GM12878 (cell line): ENCODE results near the gene MALRD1. TPM values are rescaled to one million over a fixed set of nuclear protein-coding genes. Genes with fewer than 3 reads are reported as not detected.

Source experiments
- ATAC-seq: fragments of 200-7000 bp; cut with Tn5 transposase; 3 replicates; pipeline ENCODE4 v1.9.1; 2020; ENCODE audit warnings: mild to moderate bottlenecking, moderate library complexity
- BruUV-seq: library from RNA; stranded (reverse); fragments of 400-500 nt; replicated peaks from 2 replicates; lab custom pipeline; 2021; lab: Mats Ljungman, UMichigan
- CTCF ChIA-PET: fragments of 300-600 bp; sonication (Branson Sonifier 250); formaldehyde crosslinking; extraction: SDS; loops from one replicate; lab custom pipeline; 2021; ENCODE audit warnings: inconsistent platforms; lab: Yijun Ruan, JAX
- POLR2A ChIA-PET: fragments of 350-600 bp; formaldehyde crosslinking; extraction: SDS; loops from one replicate; lab custom pipeline; 2021; ENCODE audit warnings: inconsistent platforms; lab: Charles Lee
- RAD21 ChIA-PET: fragments of 300-600 bp; sonication (Branson Sonifier 250); formaldehyde crosslinking; loops from one replicate; lab custom pipeline; 2023; ENCODE audit warnings: antibody characterized with exemption; ENCODE audit not compliant: unreplicated experiment; lab: Charles Lee
- SMC1A ChIA-PET: fragments of 300-600 bp; sonication (Branson Sonifier 250); formaldehyde crosslinking; loops from one replicate; lab custom pipeline; 2023; ENCODE audit not compliant: unreplicated experiment, uncharacterized antibody; lab: Charles Lee
- DNase-seq: peaks from one replicate; pipeline ENCODE4 v3.0.0-alpha.2; 2011; ENCODE audit warnings: low read depth, low spot score
- FAIRE-seq: peaks from 3 replicates; lab custom pipeline; 2011; peaks lifted over from hg19 to GRCh38; lab: Jason Lieb, UNC
- H2AFZ ChIP-seq: 2 replicates; pipeline ENCODE4 v1.6.0; 2011; ENCODE audit warnings: low read depth, low read length, control low read depth; ENCODE audit not compliant: control insufficient read depth
- H3K27ac ChIP-seq: 2 replicates; pipeline ENCODE4 v1.5.1; 2011; ENCODE audit warnings: control low read depth; ENCODE audit not compliant: control insufficient read depth, insufficient read depth
- H3K27me3 ChIP-seq, 2 experiments: replicated peaks in 1 of 2; 2 replicates each; pipeline versions ENCODE4 v1.6.0 to v1.6.1; 2011; ENCODE audit warnings: low read length in 1 of 2; ENCODE audit not compliant: control insufficient read depth in 2 of 2, insufficient read depth in 2 of 2
- H3K36me3 ChIP-seq, 2 experiments: 2 replicates each; pipeline ENCODE4 v1.5.1; 2011; ENCODE audit warnings: low read length in 1 of 2; ENCODE audit not compliant: control insufficient read depth in 2 of 2, insufficient read depth in 2 of 2
- H3K4me1 ChIP-seq: 2 replicates; pipeline ENCODE4 v1.6.1; 2011; ENCODE audit warnings: mild to moderate bottlenecking, low read length, moderate library complexity, mixed read lengths; ENCODE audit not compliant: control insufficient read depth, insufficient read depth
- H3K4me2 ChIP-seq: 2 replicates; pipeline ENCODE4 v1.6.0; 2011; ENCODE audit warnings: control low read depth; ENCODE audit not compliant: control insufficient read depth, insufficient read depth
- H3K4me3 ChIP-seq: fragments of 200-600 bp; sonication (generic); 2 replicates; pipeline ENCODE4 v1.5.1; 2016
- H3K79me2 ChIP-seq: 2 replicates; pipeline ENCODE4 v1.6.0; 2011; ENCODE audit warnings: low read length; ENCODE audit not compliant: control insufficient read depth, insufficient read depth
- H3K9ac ChIP-seq: 2 replicates; pipeline ENCODE4 v1.8.0; 2011; ENCODE audit warnings: low read length, control low read depth, mixed read lengths; ENCODE audit not compliant: control insufficient read depth, insufficient read depth
- H3K9me3 ChIP-seq: replicated peaks from 3 replicates; pipeline ENCODE4 v1.5.1; 2011; ENCODE audit warnings: mild to moderate bottlenecking, low read length; ENCODE audit not compliant: control insufficient read depth, insufficient read depth
- H4K20me1 ChIP-seq: 2 replicates; pipeline ENCODE4 v1.6.0; 2011; ENCODE audit not compliant: control insufficient read depth, insufficient read depth
- BHLHE40 ChIP-seq, 2 experiments: fragments of 450-650 bp in 1 of 2; IDR thresholded peaks; 2 replicates each; pipeline ENCODE4 v1.6.1; 2011 to 2017; ENCODE audit warnings: low read depth in 2 of 2, borderline replicate concordance in 1 of 2, improper control_type of control experiment in 1 of 2, low read length in 1 of 2, mild to moderate bottlenecking in 1 of 2
- CBFB ChIP-seq: IDR thresholded peaks from 2 replicates; pipeline ENCODE4 v1.6.1; 2016; ENCODE audit warnings: antibody characterized with exemption, low read depth
- EP300 ChIP-seq, 2 experiments: fragments of 150-350 bp in 1 of 2; IDR thresholded peaks; 2 replicates each; pipeline ENCODE4 v1.6.1; 2011 to 2012; ENCODE audit warnings: low read depth in 2 of 2, low read length in 2 of 2, borderline replicate concordance in 1 of 2, improper control_type of control experiment in 1 of 2, inconsistent platforms in 1 of 2; ENCODE audit not compliant: control insufficient read depth in 1 of 2
- TBL1XR1 ChIP-seq: IDR thresholded peaks from 2 replicates; pipeline ENCODE4 v1.6.1; 2012; ENCODE audit warnings: low read depth, low read length, improper control_type of control experiment
- TCF12 ChIP-seq: IDR thresholded peaks from 2 replicates; pipeline ENCODE4 v1.6.1; 2011; ENCODE audit warnings: low read depth, mild to moderate bottlenecking, low read length
- in situ Hi-C: fragments of 300-500 bp; cut with MboI; formaldehyde crosslinking; loops from 9 replicates; pipeline ENCODE4 v1.14.3; 2018; ENCODE audit warnings: mixed read lengths
- intact Hi-C: fragments of 100-400 bp; cut with micrococcal nuclease; formaldehyde crosslinking; loops from one replicate; pipeline ENCODE4 v1.14.2; 2022; ENCODE audit not compliant: unreplicated experiment
- polyA plus RNA-seq, 11 experiments: library from polyadenylated mRNA; depleted of rRNA in 4 of 11; unstranded in 6 of 11; stranded (reverse) in 5 of 11; fragments of >200 nt; fragmentation: Nextera tagmentation in 4 of 11; fragmentation: Illumina TruSeq in 1 of 11; extraction: Ambion mirVana in 4 of 11; extraction: Trizol in 1 of 11; gene quantifications; 1 replicate in 1 of 11; 2 replicates in 10 of 11; pipeline versions ENCODE4 v1.2.1 to v1.2.3, GENCODE V29; 2011 to 2016; ENCODE audit warnings: inconsistent platforms in 2 of 11, missing spikeins in 2 of 11, low read depth in 1 of 11
- total RNA-seq, 4 experiments: library from RNA; depleted of rRNA in 3 of 4; stranded (reverse); fragments of >200 nt in 3 of 4; fragmentation: Illumina TruSeq in 1 of 4; extraction: Trizol in 1 of 4; gene quantifications; 2 replicates each; pipeline versions ENCODE4 v1.2.1 to v1.2.3, GENCODE V29; 2013 to 2021
- TF ChIP-seq, protein P1 (sequence below): fragments of 450-650 bp; formaldehyde crosslinking; IDR thresholded peaks from 2 replicates; pipeline ENCODE4 v1.4.0; 2022; ENCODE audit warnings: mild to moderate bottlenecking, moderate library complexity
- TF ChIP-seq, protein P2 (sequence below): fragments of 450-650 bp; IDR thresholded peaks from 2 replicates; pipeline ENCODE4 v1.6.1; 2018; ENCODE audit warnings: mild to moderate bottlenecking, low read depth, moderate library complexity; ENCODE audit not compliant: partially characterized antibody

Gene MALRD1
- total and polyA plus RNA-seq, 10 of the 15 experiments (the other 5 are each of a cell fraction or from before 2014, with no cell fraction given) = 0.12 to 6.6 (median 0.26) TPM; not detected in 2

DNA sequence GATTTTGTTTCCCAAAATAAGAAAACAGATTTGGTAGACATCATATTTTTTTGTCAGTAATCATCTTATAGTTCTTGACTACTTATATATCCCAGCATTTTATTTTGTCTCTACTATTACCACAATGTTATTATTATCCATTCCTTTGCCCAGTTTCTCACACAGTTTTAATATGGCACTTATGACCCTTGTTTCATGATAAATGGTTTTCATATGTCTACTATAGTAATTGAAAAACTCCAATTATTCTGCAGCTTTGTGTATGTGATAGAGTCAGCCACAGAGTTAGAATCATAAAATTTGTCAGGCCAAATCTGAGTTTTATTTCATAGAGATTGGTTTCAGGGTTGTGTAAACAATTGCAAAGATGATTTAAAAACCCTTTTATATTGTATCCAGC, 203.9 kb downstream of the MALRD1 start:
- ChIA-PET CTCF (no interaction called here), RAD21 (interaction anchor here (1.1 kb wide), 1 partner anchor 12 kb away, joined by 3 read pairs; no protein-coding TSS in a partner anchor), SMC1A (interaction anchor here (1.1 to 1.6 kb wide), 3 partner anchors 8 to 52 kb away, joined by 3 to 4 read pairs (median 4); no protein-coding TSS in a partner anchor), POLR2A (no interaction called here)
- Histone ChIP-seq H3K9me3 (no peaks in the 10 kb centered on the region), H2AFZ (no peak overlapping the region), H3K4me2 (no peak overlapping the region), H3K27ac (no peak overlapping the region), H3K9ac (no peak overlapping the region), H3K27me3 (no peaks in the 10 kb centered on the region), H4K20me1 (no peaks in the 10 kb centered on the region), H3K4me1 (no peaks in the 10 kb centered on the region), H3K36me3 (no peaks in the 10 kb centered on the region), H3K79me2 (no peaks in the 10 kb centered on the region), H3K4me3 (no peak overlapping the region)
- TF ChIP-seq TBL1XR1 = no peak
- no peak for TF ChIP-seq EP300 (IDR thresholded peaks at IDR 0.05; ENCODE audit: borderline replicate concordance in 1 of 2, control insufficient read depth in 1 of 2, low read depth in 2 of 2, low read length in 2 of 2)
- TF ChIP-seq CBFB = no peak
- TF ChIP-seq BHLHE40 (IDR thresholded peaks at IDR 0.05; ENCODE audit: borderline replicate concordance in 1 of 2, low read depth in 2 of 2, low read length in 1 of 2) = no peak
- TF ChIP-seq, protein P1, sequence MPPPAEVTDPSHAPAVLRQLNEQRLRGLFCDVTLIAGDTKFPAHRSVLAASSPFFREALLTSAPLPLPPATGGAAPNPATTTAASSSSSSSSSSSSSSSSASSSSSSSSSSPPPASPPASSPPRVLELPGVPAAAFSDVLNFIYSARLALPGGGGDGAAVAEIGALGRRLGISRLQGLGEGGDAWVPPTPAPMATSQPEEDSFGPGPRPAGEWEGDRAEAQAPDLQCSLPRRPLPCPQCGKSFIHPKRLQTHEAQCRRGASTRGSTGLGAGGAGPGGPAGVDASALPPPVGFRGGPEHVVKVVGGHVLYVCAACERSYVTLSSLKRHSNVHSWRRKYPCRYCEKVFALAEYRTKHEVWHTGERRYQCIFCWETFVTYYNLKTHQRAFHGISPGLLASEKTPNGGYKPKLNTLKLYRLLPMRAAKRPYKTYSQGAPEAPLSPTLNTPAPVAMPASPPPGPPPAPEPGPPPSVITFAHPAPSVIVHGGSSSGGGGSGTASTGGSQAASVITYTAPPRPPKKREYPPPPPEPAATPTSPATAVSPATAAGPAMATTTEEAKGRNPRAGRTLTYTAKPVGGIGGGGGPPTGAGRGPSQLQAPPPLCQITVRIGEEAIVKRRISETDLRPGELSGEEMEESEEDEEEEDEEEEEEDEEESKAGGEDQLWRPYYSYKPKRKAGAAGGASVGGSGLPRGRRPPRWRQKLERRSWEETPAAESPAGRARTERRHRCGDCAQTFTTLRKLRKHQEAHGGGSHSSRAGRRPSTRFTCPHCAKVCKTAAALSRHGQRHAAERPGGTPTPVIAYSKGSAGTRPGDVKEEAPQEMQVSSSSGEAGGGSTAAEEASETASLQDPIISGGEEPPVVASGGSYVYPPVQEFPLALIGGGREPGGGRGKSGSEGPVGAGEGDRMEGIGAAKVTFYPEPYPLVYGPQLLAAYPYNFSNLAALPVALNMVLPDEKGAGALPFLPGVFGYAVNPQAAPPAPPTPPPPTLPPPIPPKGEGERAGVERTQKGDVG (CRISPR knock-in tag) = no peak
- TF ChIP-seq, protein P2, sequence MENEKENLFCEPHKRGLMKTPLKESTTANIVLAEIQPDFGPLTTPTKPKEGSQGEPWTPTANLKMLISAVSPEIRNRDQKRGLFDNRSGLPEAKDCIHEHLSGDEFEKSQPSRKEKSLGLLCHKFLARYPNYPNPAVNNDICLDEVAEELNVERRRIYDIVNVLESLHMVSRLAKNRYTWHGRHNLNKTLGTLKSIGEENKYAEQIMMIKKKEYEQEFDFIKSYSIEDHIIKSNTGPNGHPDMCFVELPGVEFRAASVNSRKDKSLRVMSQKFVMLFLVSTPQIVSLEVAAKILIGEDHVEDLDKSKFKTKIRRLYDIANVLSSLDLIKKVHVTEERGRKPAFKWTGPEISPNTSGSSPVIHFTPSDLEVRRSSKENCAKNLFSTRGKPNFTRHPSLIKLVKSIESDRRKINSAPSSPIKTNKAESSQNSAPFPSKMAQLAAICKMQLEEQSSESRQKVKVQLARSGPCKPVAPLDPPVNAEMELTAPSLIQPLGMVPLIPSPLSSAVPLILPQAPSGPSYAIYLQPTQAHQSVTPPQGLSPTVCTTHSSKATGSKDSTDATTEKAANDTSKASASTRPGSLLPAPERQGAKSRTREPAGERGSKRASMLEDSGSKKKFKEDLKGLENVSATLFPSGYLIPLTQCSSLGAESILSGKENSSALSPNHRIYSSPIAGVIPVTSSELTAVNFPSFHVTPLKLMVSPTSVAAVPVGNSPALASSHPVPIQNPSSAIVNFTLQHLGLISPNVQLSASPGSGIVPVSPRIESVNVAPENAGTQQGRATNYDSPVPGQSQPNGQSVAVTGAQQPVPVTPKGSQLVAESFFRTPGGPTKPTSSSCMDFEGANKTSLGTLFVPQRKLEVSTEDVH = no peak
- TF ChIP-seq TCF12 = no peak
- in situ Hi-C loops (no loop called here), intact Hi-C loops (no loop called here)
- no TSS peak for BruUV-seq
- ATAC-seq = no peak
- DNase-seq = no peak
- no peak for FAIRE-seq
